Omental fat pad (tissue), 4 donors: ENCODE results near the gene MTMR3. TPM values are rescaled to one million over a fixed set of nuclear protein-coding genes. Genes with fewer than 3 reads are reported as not detected.

Source experiments
- ATAC-seq: fragments of 150-250 bp; one replicate; pipeline ENCODE4 v1.9.1; 2016; ENCODE audit warnings: mild to moderate bottlenecking, moderate library complexity; ENCODE audit not compliant: low FRiP score
- DNase-seq: peaks from one replicate; pipeline ENCODE4 v3.0.0-alpha.2; 2019; ENCODE audit warnings: low spot score
- total RNA-seq, 4 donors: library from RNA; depleted of rRNA; stranded (reverse); fragments of >200 nt; gene quantifications; one replicate each; pipeline ENCODE4 v1.1.0, GENCODE V29; 2016
- TF ChIP-seq, protein P1 (sequence below), 3 donors: fragments of 450-650 bp; IDR thresholded peaks; one replicate each; pipeline ENCODE4 v1.5.1; 2016 to 2017; ENCODE audit warnings: antibody characterized with exemption in 3 of 3, mild to moderate bottlenecking in 3 of 3, moderate library complexity in 2 of 3

Gene MTMR3
- total RNA-seq, 4 donors from 2014 or later, result 41.3 to 88.9 (median 53.2) TPM

- no peak for ATAC-seq
- no peak for DNase-seq
- TF ChIP-seq, protein P1, sequence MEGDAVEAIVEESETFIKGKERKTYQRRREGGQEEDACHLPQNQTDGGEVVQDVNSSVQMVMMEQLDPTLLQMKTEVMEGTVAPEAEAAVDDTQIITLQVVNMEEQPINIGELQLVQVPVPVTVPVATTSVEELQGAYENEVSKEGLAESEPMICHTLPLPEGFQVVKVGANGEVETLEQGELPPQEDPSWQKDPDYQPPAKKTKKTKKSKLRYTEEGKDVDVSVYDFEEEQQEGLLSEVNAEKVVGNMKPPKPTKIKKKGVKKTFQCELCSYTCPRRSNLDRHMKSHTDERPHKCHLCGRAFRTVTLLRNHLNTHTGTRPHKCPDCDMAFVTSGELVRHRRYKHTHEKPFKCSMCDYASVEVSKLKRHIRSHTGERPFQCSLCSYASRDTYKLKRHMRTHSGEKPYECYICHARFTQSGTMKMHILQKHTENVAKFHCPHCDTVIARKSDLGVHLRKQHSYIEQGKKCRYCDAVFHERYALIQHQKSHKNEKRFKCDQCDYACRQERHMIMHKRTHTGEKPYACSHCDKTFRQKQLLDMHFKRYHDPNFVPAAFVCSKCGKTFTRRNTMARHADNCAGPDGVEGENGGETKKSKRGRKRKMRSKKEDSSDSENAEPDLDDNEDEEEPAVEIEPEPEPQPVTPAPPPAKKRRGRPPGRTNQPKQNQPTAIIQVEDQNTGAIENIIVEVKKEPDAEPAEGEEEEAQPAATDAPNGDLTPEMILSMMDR (IDR thresholded peaks at IDR 0.05), result no peak
These were observed 145.8 kb downstream of the MTMR3 start for GRCh38 chr22:30028731-30029130.

DNA sequence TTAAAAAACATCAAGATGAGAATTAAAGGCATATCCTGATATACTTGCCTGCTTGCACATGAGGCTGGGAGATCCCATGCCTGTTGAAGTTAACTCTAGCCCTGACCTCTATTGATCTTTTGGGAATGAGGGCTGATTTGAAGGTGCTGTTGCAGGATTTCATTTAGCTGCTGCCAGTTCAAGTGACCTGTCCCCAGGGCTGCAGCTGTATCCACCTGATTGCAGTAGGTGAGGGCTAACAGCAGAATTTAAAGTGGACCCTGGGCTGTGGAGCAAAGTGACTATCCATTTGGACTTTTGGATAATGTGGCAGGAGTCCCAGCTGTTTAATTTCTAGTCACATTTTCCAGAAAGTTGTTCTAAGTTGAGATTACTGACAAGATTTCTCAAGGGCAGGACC is 146.5 kb downstream of the MTMR3 start:
- DNase-seq (no peak), ATAC-seq (no peak)
- TF ChIP-seq, protein P1 (IDR thresholded peaks at IDR 0.05), result no peak

DNA sequence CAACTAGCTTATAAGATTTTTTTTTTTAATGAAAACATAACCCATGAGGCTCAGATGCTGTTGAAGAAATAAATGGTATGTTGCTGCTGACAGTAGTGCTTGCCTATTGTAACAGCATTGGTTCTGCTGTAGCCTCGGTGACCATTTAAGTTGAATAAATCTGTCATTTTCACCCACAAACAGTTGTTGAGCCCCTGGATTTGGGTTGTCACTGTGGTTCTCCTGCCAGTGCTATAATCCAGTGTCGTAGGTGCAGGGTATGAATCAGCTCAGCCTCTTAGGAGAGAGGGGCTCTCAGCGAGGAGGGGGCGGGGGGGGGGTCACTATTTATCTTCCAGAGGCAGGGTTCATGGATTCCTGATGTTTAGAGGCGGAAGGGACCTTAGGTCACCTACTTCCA is 147.4 kb downstream of the MTMR3 start:
- DNase-seq, result no peak
- no peak for ATAC-seq
- TF ChIP-seq, protein P1 (IDR thresholded peaks at IDR 0.05), result no peak

- ATAC-seq (no peak), DNase-seq (no peak)
- TF ChIP-seq, protein P1 (IDR thresholded peaks at IDR 0.05), result no peak
These were observed 148.4 kb downstream of the MTMR3 start for GRCh38 chr22:30031328-30031727.

GRCh38 chr22:30031764-30032455 is 148.9 kb downstream of the MTMR3 start:
- DNase-seq (no peak), ATAC-seq (no peak)
- TF ChIP-seq, protein P1 (IDR thresholded peaks at IDR 0.05), result no peak

DNA sequence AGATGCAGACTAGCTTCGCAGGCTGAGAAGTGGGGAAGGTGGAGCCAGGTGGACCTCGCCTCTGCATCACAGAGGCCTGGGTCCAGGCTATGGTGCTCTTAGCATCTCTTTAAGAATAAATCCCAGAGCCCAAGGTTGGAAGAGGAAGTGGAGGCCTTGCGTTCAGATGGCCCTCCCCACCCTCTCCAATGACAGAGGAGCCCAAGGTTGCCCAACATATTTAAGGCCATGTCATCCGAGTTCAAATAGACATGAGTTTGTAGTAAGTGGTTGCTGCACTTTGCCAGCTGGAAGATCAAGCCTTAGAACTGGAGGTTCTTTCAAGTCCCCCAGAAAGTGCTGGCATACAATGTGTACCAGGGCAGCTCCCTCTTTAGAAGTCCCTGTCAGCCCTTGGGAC is 150.2 kb downstream of the MTMR3 start:
- ATAC-seq (no peak), DNase-seq (no peak)
- TF ChIP-seq, protein P1 (IDR thresholded peaks at IDR 0.05), result no peak

- DNase-seq (no peak), ATAC-seq (no peak)
- TF ChIP-seq, protein P1 (IDR thresholded peaks at IDR 0.05), result no peak
These were observed 150.9 kb downstream of the MTMR3 start for GRCh38 chr22:30033901-30034300.
